HCT116 (cell line): ENCODE data around the gene ACTR3C. TPM values are rescaled to one million over a fixed set of nuclear protein-coding genes. Genes with fewer than 3 reads are reported as not detected.

Experiments
- ATAC-seq: fragments of 200-7000 bp; cut with Tn5 transposase; 2 replicates; pipeline ENCODE4 v1.9.1; 2020; ENCODE audit warnings: mild to moderate bottlenecking, moderate library complexity
- BruUV-seq: library from RNA; stranded (reverse); fragments of 400-500 nt; replicated peaks from 2 replicates; lab custom pipeline; 2021; lab: Mats Ljungman, UMichigan
- CTCF ChIA-PET: fragments of 300-600 bp; sonication (Branson Sonifier 250); formaldehyde crosslinking; loops from one replicate; lab custom pipeline; 2021; ENCODE audit warnings: antibody characterized with exemption; lab: Charles Lee
- POLR2A ChIA-PET: fragments of 300-600, 350-600 bp; sonication (Branson Sonifier 250); formaldehyde crosslinking; loops from one replicate; lab custom pipeline; 2021; ENCODE audit warnings: antibody characterized with exemption; lab: Charles Lee
- RAD21 ChIA-PET, 2 experiments: fragments of 300-600 bp; sonication (Branson Sonifier 250); formaldehyde crosslinking; loops; one replicate each; lab custom pipeline; 2023; ENCODE audit warnings: low total read pairs in 2 of 2; ENCODE audit not compliant: uncharacterized antibody in 2 of 2, unreplicated experiment in 2 of 2, low non-redundant PET in 1 of 2; lab: Charles Lee
- DNase-seq: peaks from one replicate; pipeline ENCODE4 v3.0.0-alpha.2; 2010; ENCODE audit warnings: low read depth, low spot score
- H2AFZ ChIP-seq: fragments of 200-600 bp; shearing (Covaris generic), sonication (generic); 2 replicates; pipeline ENCODE4 v1.6.1; 2017; ENCODE audit warnings: low read depth, mixed run types, mixed read lengths, antibody characterized with exemption, low read length; ENCODE audit not compliant: poor library complexity, severe bottlenecking
- H3K27ac ChIP-seq: 2 replicates; pipeline ENCODE4 v1.5.1; 2012; ENCODE audit warnings: low read depth, low read length
- H3K27me3 ChIP-seq: fragments of 200-600 bp; sonication (generic); 2 replicates; pipeline ENCODE4 v1.6.1; 2016; ENCODE audit warnings: mixed run types, low read length, mixed read lengths; ENCODE audit not compliant: insufficient read depth
- H3K36me3 ChIP-seq, 2 experiments: fragments of 200-500 bp in 1 of 2; fragments of 200-600 bp in 1 of 2; sonication (Bioruptor generic) in 1 of 2; sonication (generic) in 1 of 2; 2 replicates each; pipeline versions ENCODE4 v1.5.1 to v1.6.1; 2014 to 2016; ENCODE audit warnings: low read length in 2 of 2, inconsistent platforms in 1 of 2, mixed read lengths in 1 of 2, mixed run types in 1 of 2; ENCODE audit not compliant: insufficient read depth in 2 of 2, control insufficient read depth in 1 of 2
- H3K4me1 ChIP-seq, 2 experiments: fragments of 200-600 bp in 1 of 2; sonication (generic) in 1 of 2; 2 replicates each; pipeline versions ENCODE4 v1.5.1 to v1.6.1; 2012 to 2017; ENCODE audit warnings: low read length in 2 of 2, inconsistent platforms in 1 of 2, mild to moderate bottlenecking in 1 of 2, mixed read lengths in 1 of 2, mixed run types in 1 of 2, moderate library complexity in 1 of 2; ENCODE audit not compliant: insufficient read depth in 2 of 2, control insufficient read depth in 1 of 2
- H3K4me2 ChIP-seq: fragments of 200-600 bp; sonication (generic); 2 replicates; pipeline ENCODE4 v1.6.1; 2017; ENCODE audit warnings: mixed run types, low read length, mixed read lengths
- H3K4me3 ChIP-seq, 2 experiments: fragments of 200-600 bp in 1 of 2; sonication (generic) in 1 of 2; replicated peaks in 1 of 2; 2 replicates each; pipeline ENCODE4 v1.5.1; 2011 to 2016; ENCODE audit warnings: low read length in 2 of 2, control low read depth in 1 of 2, low read depth in 1 of 2, mild to moderate bottlenecking in 1 of 2, mixed read lengths in 1 of 2, mixed run types in 1 of 2
- H3K79me2 ChIP-seq: fragments of 200-600 bp; sonication (generic); 2 replicates; pipeline ENCODE4 v1.6.1; 2017; ENCODE audit warnings: mild to moderate bottlenecking, mixed run types, low read length, moderate library complexity, mixed read lengths; ENCODE audit not compliant: insufficient read depth
- H3K9ac ChIP-seq: fragments of 200-600 bp; sonication (generic); 2 replicates; pipeline ENCODE4 v1.6.1; 2016; ENCODE audit warnings: low read length, mixed read lengths
- H3K9me2 ChIP-seq: fragments of 200-600 bp; sonication (generic), shearing (Covaris generic); 2 replicates; pipeline ENCODE4 v1.6.1; 2017; ENCODE audit warnings: mixed run types, mild to moderate bottlenecking, moderate library complexity; ENCODE audit not compliant: insufficient read depth
- H3K9me3 ChIP-seq, 2 experiments: fragments of 200-500 bp in 1 of 2; fragments of 200-600 bp in 1 of 2; sonication (Bioruptor generic) in 1 of 2; sonication (generic) in 1 of 2; 2 replicates each; pipeline ENCODE4 v1.6.1; 2014 to 2017; ENCODE audit warnings: low read length in 2 of 2, mixed read lengths in 2 of 2, inconsistent platforms in 1 of 2, low read depth in 1 of 2, mild to moderate bottlenecking in 1 of 2, mixed run types in 1 of 2, moderate library complexity in 1 of 2; ENCODE audit not compliant: control insufficient read depth in 1 of 2, insufficient read depth in 1 of 2
- H4K20me1 ChIP-seq: fragments of 200-600 bp; sonication (generic), shearing (Covaris generic); 2 replicates; pipeline ENCODE4 v1.6.1; 2017; ENCODE audit warnings: mixed run types, mild to moderate bottlenecking, moderate library complexity; ENCODE audit not compliant: insufficient read depth
- CEBPB ChIP-seq: IDR thresholded peaks from 2 replicates; pipeline ENCODE4 v1.6.1; 2012; ENCODE audit warnings: low read depth
- EGR1 ChIP-seq: IDR thresholded peaks from 2 replicates; pipeline ENCODE4 v1.6.1; 2012; ENCODE audit warnings: low read depth
- EZH2 ChIP-seq: fragments of 200-600 bp; sonication (generic); IDR thresholded peaks from 2 replicates; pipeline ENCODE4 v1.6.1; 2017; ENCODE audit warnings: antibody characterized with exemption, mixed run types
- EZH2phosphoT487 ChIP-seq: fragments of 200-600 bp; IDR thresholded peaks from 2 replicates; pipeline ENCODE4 v1.6.1; 2018; ENCODE audit warnings: antibody characterized with exemption, borderline replicate concordance
- JUND ChIP-seq: IDR thresholded peaks from 2 replicates; pipeline ENCODE4 v1.6.1; 2012
- POLR2A ChIP-seq: IDR thresholded peaks from 2 replicates; pipeline ENCODE4 v1.7.0; 2011; ENCODE audit warnings: borderline replicate concordance; ENCODE audit not compliant: insufficient read depth, insufficient read length; ENCODE audit errors: extremely low read depth
- POLR2AphosphoS5 ChIP-seq: IDR thresholded peaks from 2 replicates; pipeline ENCODE4 v1.6.1; 2011; ENCODE audit warnings: mild to moderate bottlenecking, low read depth, low read length, moderate library complexity
- RAD21 ChIP-seq: IDR thresholded peaks from 2 replicates; pipeline ENCODE4 v1.6.1; 2012; ENCODE audit warnings: low read depth, mild to moderate bottlenecking
- SIN3A ChIP-seq: IDR thresholded peaks from 2 replicates; pipeline ENCODE4 v1.6.1; 2012; ENCODE audit warnings: low read depth
- SRF ChIP-seq: IDR thresholded peaks from 2 replicates; pipeline ENCODE4 v1.6.1; 2012; ENCODE audit warnings: low read depth
- TCF7L2 ChIP-seq: IDR thresholded peaks from 2 replicates; pipeline ENCODE4 v1.7.0; 2011; ENCODE audit warnings: borderline replicate concordance, inconsistent platforms; ENCODE audit not compliant: insufficient read depth, insufficient read length; ENCODE audit errors: extremely low read depth
- YY1 ChIP-seq: IDR thresholded peaks from 2 replicates; pipeline ENCODE4 v1.6.1; 2011; ENCODE audit warnings: low read length, low read depth, moderate library complexity, mild to moderate bottlenecking; ENCODE audit not compliant: insufficient replicate concordance; ENCODE audit errors: extremely low read depth
- ZNF274 ChIP-seq: fragments of 200-500 bp; sonication (Bioruptor generic); IDR thresholded peaks from 2 replicates; pipeline ENCODE4 v1.6.1; 2014; ENCODE audit warnings: mild to moderate bottlenecking, low read depth, low read length, inconsistent platforms
- intact Hi-C: fragments of 100-400 bp; cut with micrococcal nuclease; formaldehyde crosslinking; loops from 2 replicates; pipeline ENCODE4 v1.10.0; 2022
- total RNA-seq: library from RNA; stranded (reverse); gene quantifications from one replicate; pipeline ENCODE4 v1.2.1, GENCODE V29; 2021; ENCODE audit not compliant: unreplicated experiment
- TF ChIP-seq, protein P1 (sequence below): IDR thresholded peaks from 2 replicates; pipeline ENCODE4 v1.6.1; 2012; ENCODE audit warnings: low read depth
- TF ChIP-seq, protein P2 (sequence below), 3 experiments: fragments of 200-600 bp in 1 of 3; sonication (generic) in 1 of 3; IDR thresholded peaks in 2 of 3; conservative IDR thresholded peaks in 1 of 3; 2 replicates each; pipeline ENCODE4 v1.5.1; 2012 to 2017; ENCODE audit warnings: low read depth in 2 of 3, low read length in 2 of 3, antibody characterized with exemption in 1 of 3, borderline replicate concordance in 1 of 3, control low read depth in 1 of 3, mild to moderate bottlenecking in 1 of 3, mixed read lengths in 1 of 3, mixed run types in 1 of 3, moderate library complexity in 1 of 3; ENCODE audit not compliant: insufficient read depth in 1 of 3
- TF ChIP-seq, protein P3 (sequence below): IDR thresholded peaks from 2 replicates; pipeline ENCODE4 v1.6.1; 2012

The ACTR3C gene
- total RNA-seq, 1 experiment from 2014 or later, result 2.0 TPM

DNA sequence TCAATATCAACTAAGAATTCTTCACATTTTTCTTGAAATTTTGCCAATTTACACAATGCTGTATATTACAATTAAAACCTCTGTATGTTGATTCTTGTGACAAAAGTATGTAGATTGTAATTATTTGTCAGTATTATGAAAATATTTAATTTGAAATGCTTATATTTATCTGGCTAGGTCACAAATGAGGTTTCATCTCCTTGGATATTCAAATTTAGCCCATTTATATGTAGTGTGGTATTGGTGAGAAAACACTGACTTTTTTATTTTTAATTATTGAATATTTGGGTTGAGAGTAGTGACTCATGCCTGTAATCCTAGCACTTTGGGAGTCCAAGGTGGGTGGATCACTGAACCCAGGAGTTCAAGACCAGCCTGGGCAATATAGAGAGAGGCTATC lies 21.0 kb upstream of the ACTR3C start:
- Histone ChIP-seq H3K9me2 (no peaks in the 10 kb centered on the region), H3K9ac (no peak overlapping the region), H3K27me3 (no peaks in the 10 kb centered on the region), H3K27ac (no peak overlapping the region), H3K79me2 (no peaks in the 10 kb centered on the region), H2AFZ (no peak overlapping the region), H4K20me1 (no peaks in the 10 kb centered on the region), H3K9me3 (no peaks in the 10 kb centered on the region), H3K36me3 (no peaks in the 10 kb centered on the region), H3K4me3 (no peak overlapping the region), H3K4me1 (no peaks in the 10 kb centered on the region), H3K4me2 (no peak overlapping the region)
- intact Hi-C loops, result no loop called here
- ATAC-seq (no peak), DNase-seq (no peak)
- ChIA-PET RAD21 (no interaction called here), CTCF (no interaction called here), POLR2A (no interaction called here)
- no TSS peak for BruUV-seq
- TF ChIP-seq, protein P1, sequence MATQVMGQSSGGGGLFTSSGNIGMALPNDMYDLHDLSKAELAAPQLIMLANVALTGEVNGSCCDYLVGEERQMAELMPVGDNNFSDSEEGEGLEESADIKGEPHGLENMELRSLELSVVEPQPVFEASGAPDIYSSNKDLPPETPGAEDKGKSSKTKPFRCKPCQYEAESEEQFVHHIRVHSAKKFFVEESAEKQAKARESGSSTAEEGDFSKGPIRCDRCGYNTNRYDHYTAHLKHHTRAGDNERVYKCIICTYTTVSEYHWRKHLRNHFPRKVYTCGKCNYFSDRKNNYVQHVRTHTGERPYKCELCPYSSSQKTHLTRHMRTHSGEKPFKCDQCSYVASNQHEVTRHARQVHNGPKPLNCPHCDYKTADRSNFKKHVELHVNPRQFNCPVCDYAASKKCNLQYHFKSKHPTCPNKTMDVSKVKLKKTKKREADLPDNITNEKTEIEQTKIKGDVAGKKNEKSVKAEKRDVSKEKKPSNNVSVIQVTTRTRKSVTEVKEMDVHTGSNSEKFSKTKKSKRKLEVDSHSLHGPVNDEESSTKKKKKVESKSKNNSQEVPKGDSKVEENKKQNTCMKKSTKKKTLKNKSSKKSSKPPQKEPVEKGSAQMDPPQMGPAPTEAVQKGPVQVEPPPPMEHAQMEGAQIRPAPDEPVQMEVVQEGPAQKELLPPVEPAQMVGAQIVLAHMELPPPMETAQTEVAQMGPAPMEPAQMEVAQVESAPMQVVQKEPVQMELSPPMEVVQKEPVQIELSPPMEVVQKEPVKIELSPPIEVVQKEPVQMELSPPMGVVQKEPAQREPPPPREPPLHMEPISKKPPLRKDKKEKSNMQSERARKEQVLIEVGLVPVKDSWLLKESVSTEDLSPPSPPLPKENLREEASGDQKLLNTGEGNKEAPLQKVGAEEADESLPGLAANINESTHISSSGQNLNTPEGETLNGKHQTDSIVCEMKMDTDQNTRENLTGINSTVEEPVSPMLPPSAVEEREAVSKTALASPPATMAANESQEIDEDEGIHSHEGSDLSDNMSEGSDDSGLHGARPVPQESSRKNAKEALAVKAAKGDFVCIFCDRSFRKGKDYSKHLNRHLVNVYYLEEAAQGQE, result no peak
- TF ChIP-seq, protein P2, sequence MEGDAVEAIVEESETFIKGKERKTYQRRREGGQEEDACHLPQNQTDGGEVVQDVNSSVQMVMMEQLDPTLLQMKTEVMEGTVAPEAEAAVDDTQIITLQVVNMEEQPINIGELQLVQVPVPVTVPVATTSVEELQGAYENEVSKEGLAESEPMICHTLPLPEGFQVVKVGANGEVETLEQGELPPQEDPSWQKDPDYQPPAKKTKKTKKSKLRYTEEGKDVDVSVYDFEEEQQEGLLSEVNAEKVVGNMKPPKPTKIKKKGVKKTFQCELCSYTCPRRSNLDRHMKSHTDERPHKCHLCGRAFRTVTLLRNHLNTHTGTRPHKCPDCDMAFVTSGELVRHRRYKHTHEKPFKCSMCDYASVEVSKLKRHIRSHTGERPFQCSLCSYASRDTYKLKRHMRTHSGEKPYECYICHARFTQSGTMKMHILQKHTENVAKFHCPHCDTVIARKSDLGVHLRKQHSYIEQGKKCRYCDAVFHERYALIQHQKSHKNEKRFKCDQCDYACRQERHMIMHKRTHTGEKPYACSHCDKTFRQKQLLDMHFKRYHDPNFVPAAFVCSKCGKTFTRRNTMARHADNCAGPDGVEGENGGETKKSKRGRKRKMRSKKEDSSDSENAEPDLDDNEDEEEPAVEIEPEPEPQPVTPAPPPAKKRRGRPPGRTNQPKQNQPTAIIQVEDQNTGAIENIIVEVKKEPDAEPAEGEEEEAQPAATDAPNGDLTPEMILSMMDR (IDR thresholded peaks at IDR 0.05 in 2 of 3, conservative IDR thresholded peaks at IDR 0.05 in 1 of 3; ENCODE audit: borderline replicate concordance in 1 of 3, insufficient read depth in 1 of 3, low read depth in 2 of 3, low read length in 2 of 3), result no peak
- TF ChIP-seq RAD21 (no peak), YY1 (no peak), POLR2A (no peak), SRF (no peak), EZH2 (no peak), ZNF274 (no peak), CEBPB (no peak), POLR2AphosphoS5 (no peak), EZH2phosphoT487 (no peak), TCF7L2 (no peak), SIN3A (no peak), EGR1 (no peak), JUND (no peak)
- TF ChIP-seq, protein P3, sequence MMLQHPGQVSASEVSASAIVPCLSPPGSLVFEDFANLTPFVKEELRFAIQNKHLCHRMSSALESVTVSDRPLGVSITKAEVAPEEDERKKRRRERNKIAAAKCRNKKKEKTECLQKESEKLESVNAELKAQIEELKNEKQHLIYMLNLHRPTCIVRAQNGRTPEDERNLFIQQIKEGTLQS, result no peak
